ENCODE data around the gene PVRIG.
"Not testable (repeated sequence)": the region's sequence is repeated elsewhere in the genome, so short reads cannot be mapped to it uniquely, and the experiment has no call there.

GRCh38 chr7:100268882-100269281 lies 49.1 kb downstream of the PVRIG start:
- not testable (repeated sequence) for TF ChIP-seq CTCF (conservative IDR thresholded peaks at IDR 0.05; ENCODE audit: low read depth, low read length); EZH2 (IDR thresholded peaks at IDR 0.05; ENCODE audit: borderline replicate concordance, low read depth, low read length, poor library complexity, severe bottlenecking)
